ENCODE results near the gene CHRM5.

GRCh38 chr15:33956397-33956796 is 11.9 kb upstream of the CHRM5 start:
- TF ChIP-seq CTCF (IDR thresholded peaks at IDR 0.05; ENCODE audit: low read length) (no peak), EZH2phosphoT487 (IDR thresholded peaks at IDR 0.05; ENCODE audit: low read length) (no peak), EZH2 (optimal IDR thresholded peaks at IDR 0.05; ENCODE audit: low read depth, low read length) (no peak)

Measured in MM.1S (cell line).